WERI-Rb-1 (cell line): ENCODE measurements around the gene NLN.

Source experiments
- DNase-seq: peaks from one replicate; pipeline ENCODE4 v3.0.0-alpha.2; 2020
- H3K27ac ChIP-seq: fragments of 250-450 bp; sonication (Bioruptor Pico); 2 replicates; pipeline ENCODE4 v1.5.1; 2020; ENCODE audit warnings: mild to moderate bottlenecking, moderate library complexity
- H3K27me3 ChIP-seq: fragments of 250-450 bp; sonication (Bioruptor Pico); 2 replicates; pipeline ENCODE4 v1.5.1; 2021; ENCODE audit warnings: mild to moderate bottlenecking, low read depth, moderate library complexity; ENCODE audit not compliant: insufficient read depth, severe bottlenecking
- H3K36me3 ChIP-seq: fragments of 250-450 bp; sonication (Bioruptor Pico); 2 replicates; pipeline ENCODE4 v1.5.1; 2020; ENCODE audit warnings: mild to moderate bottlenecking, moderate library complexity
- H3K4me3 ChIP-seq: 2 replicates; pipeline ENCODE4 v1.5.1; 2011; ENCODE audit warnings: low read depth, mild to moderate bottlenecking, control low read depth, low read length
- H3K9me3 ChIP-seq: fragments of 250-450 bp; sonication (Bioruptor Pico); 2 replicates; pipeline ENCODE4 v1.5.1; 2021; ENCODE audit warnings: mild to moderate bottlenecking, moderate library complexity; ENCODE audit not compliant: severe bottlenecking
- CTCF ChIP-seq: IDR thresholded peaks from 2 replicates; pipeline ENCODE4 v1.5.1; 2011; ENCODE audit warnings: low read depth, mild to moderate bottlenecking, control low read depth, inconsistent platforms, low read length

NLN gene

GRCh38 chr5:65874241-65874640 lies 152.2 kb downstream of the NLN start:
- TF ChIP-seq CTCF, result no peak
- no peak overlapping the region for H3K27ac ChIP-seq
- H3K27me3 ChIP-seq, result no peaks in the 10 kb centered on the region
- no peak overlapping the region for H3K4me3 ChIP-seq
- DNase-seq, result no peak
- peaks cover 3% of the 10 kb centered on the region for H3K9me3 ChIP-seq
- H3K36me3 ChIP-seq, result no peaks in the 10 kb centered on the region

GRCh38 chr5:65876496-65876895 lies 154.5 kb downstream of the NLN start:
- H3K27me3 ChIP-seq, result no peaks in the 10 kb centered on the region

GRCh38 chr5:65876970-65877369 lies 155.0 kb downstream of the NLN start:
- DNase-seq, result no peak
- peaks cover 3% of the 10 kb centered on the region for H3K9me3 ChIP-seq
- H3K4me3 ChIP-seq, result no peak overlapping the region
- no peaks in the 10 kb centered on the region for H3K36me3 ChIP-seq
- no peaks in the 10 kb centered on the region for H3K27me3 ChIP-seq
- no peak overlapping the region for H3K27ac ChIP-seq
- no peak for TF ChIP-seq CTCF

More at GRCh38 chr5:65876496-65876895, 154.5 kb downstream of the NLN start:
- H3K36me3 ChIP-seq, result no peaks in the 10 kb centered on the region
- no peak for DNase-seq
- no peak for TF ChIP-seq CTCF
- peaks cover 3% of the 10 kb centered on the region for H3K9me3 ChIP-seq
- no peak overlapping the region for H3K27ac ChIP-seq
- H3K4me3 ChIP-seq, result no peak overlapping the region
